ENCODE measurements around the gene LGR5. TPM values are rescaled to one million over a fixed set of nuclear protein-coding genes. Genes with fewer than 3 reads are reported as not detected.
A peak's percentile ranks its signal among the peaks of the same experiment; 100 is the strongest.
"Not testable (repeated sequence)": the region's sequence is repeated elsewhere in the genome, so short reads cannot be mapped to it uniquely, and the experiment has no call there.

Gene LGR5
- polyA plus RNA-seq, 1 donor (not counting 4 experiments of a cell fraction or from before 2014, with no cell fraction given): 0.05 TPM

- no peak overlapping the region for H3K4me3 ChIP-seq (ENCODE audit: control insufficient read depth in 2 of 3, extremely low read depth in 1 of 3, insufficient read depth in 2 of 3, low read depth in 1 of 3, low read length in 3 of 3)
- dilution Hi-C loops (cut with MboI; ENCODE audit: extremely low pct_ligation_motif_present, low sequenced_read_pairs): no loop called here
- no peak for FAIRE-seq
- no peaks in the 10 kb centered on the region for H3K9me3 ChIP-seq (ENCODE audit: control insufficient read depth, low read depth, low read length)
- no peak for DNase-seq (ENCODE audit: low read depth, low spot score)
- no peak overlapping the region for H3K9ac ChIP-seq (ENCODE audit: control insufficient read depth, extremely low read depth, insufficient read depth, low read length)
- H3K27me3 ChIP-seq (ENCODE audit: control insufficient read depth, extremely low read depth, insufficient read depth, low read length): no peaks in the 10 kb centered on the region
- no peaks in the 10 kb centered on the region for H4K20me1 ChIP-seq (ENCODE audit: control insufficient read depth, extremely low read depth, insufficient read depth, low read length)
- H3K27ac ChIP-seq (ENCODE audit: control insufficient read depth, insufficient read depth, low read length): no peak overlapping the region
- H2AFZ ChIP-seq (ENCODE audit: control insufficient read depth, low read length): no peak overlapping the region
- no peak overlapping the region for H3K4me2 ChIP-seq (ENCODE audit: control insufficient read depth, extremely low read depth, insufficient read depth, low read depth, low read length)
- no peaks in the 10 kb centered on the region for H3K36me3 ChIP-seq (ENCODE audit: control insufficient read depth in 2 of 2, extremely low read depth in 1 of 2, insufficient read depth in 2 of 2, low read length in 2 of 2)
- H3K4me1 ChIP-seq (ENCODE audit: control insufficient read depth, extremely low read depth, insufficient read depth, low read length): peaks cover 9% of the 10 kb centered on the region
- H3K9me1 ChIP-seq (ENCODE audit: control insufficient read depth, extremely low read depth, insufficient read depth, low read length): no peaks in the 10 kb centered on the region
- TF ChIP-seq EZH2 (IDR thresholded peaks at IDR 0.05; ENCODE audit: low read length): no peak
- TF ChIP-seq CTCF (optimal IDR thresholded peaks at IDR 0.05 in 1 of 3, IDR thresholded peaks at IDR 0.05 in 1 of 3, conservative IDR thresholded peaks at IDR 0.05 in 1 of 3; ENCODE audit: extremely low read depth in 1 of 3, insufficient read depth in 2 of 3, low read length in 3 of 3): no peak
- no peaks in the 10 kb centered on the region for H3K79me2 ChIP-seq (ENCODE audit: control insufficient read depth, insufficient read depth, low read length)
Observed at GRCh38 chr12:71555191-71555590, 115.6 kb downstream of the LGR5 start.

- H4K20me1 ChIP-seq (ENCODE audit: control insufficient read depth, extremely low read depth, insufficient read depth, low read length); H3K9ac ChIP-seq (ENCODE audit: control insufficient read depth, extremely low read depth, insufficient read depth, low read length); H3K4me3 ChIP-seq (ENCODE audit: control insufficient read depth in 2 of 3, extremely low read depth in 1 of 3, insufficient read depth in 2 of 3, low read depth in 1 of 3, low read length in 3 of 3); H3K9me1 ChIP-seq (ENCODE audit: control insufficient read depth, extremely low read depth, insufficient read depth, low read length); dilution Hi-C loops (cut with MboI; ENCODE audit: extremely low pct_ligation_motif_present, low sequenced_read_pairs); FAIRE-seq; H3K9me3 ChIP-seq (ENCODE audit: control insufficient read depth, low read depth, low read length); H3K79me2 ChIP-seq (ENCODE audit: control insufficient read depth, insufficient read depth, low read length); DNase-seq (ENCODE audit: low read depth, low spot score); H3K4me2 ChIP-seq (ENCODE audit: control insufficient read depth, extremely low read depth, insufficient read depth, low read depth, low read length); H3K27me3 ChIP-seq (ENCODE audit: control insufficient read depth, extremely low read depth, insufficient read depth, low read length); H3K27ac ChIP-seq (ENCODE audit: control insufficient read depth, insufficient read depth, low read length); H3K36me3 ChIP-seq (ENCODE audit: control insufficient read depth in 2 of 2, extremely low read depth in 1 of 2, insufficient read depth in 2 of 2, low read length in 2 of 2); H3K4me1 ChIP-seq (ENCODE audit: control insufficient read depth, extremely low read depth, insufficient read depth, low read length); H2AFZ ChIP-seq (ENCODE audit: control insufficient read depth, low read length): not testable (repeated sequence)
Observed at GRCh38 chr12:71555789-71556188, 116.2 kb downstream of the LGR5 start.

GRCh38 chr12:71556448-71556847 lies 116.8 kb downstream of the LGR5 start:
- Histone ChIP-seq H3K9me1 (ENCODE audit: control insufficient read depth, extremely low read depth, insufficient read depth, low read length) (no peaks in the 10 kb centered on the region), H3K79me2 (ENCODE audit: control insufficient read depth, insufficient read depth, low read length) (no peaks in the 10 kb centered on the region), H3K27me3 (ENCODE audit: control insufficient read depth, extremely low read depth, insufficient read depth, low read length) (no peaks in the 10 kb centered on the region), H3K4me3 (ENCODE audit: control insufficient read depth in 2 of 3, extremely low read depth in 1 of 3, insufficient read depth in 2 of 3, low read depth in 1 of 3, low read length in 3 of 3) (no peak overlapping the region), H2AFZ (ENCODE audit: control insufficient read depth, low read length) (no peak overlapping the region), H3K27ac (ENCODE audit: control insufficient read depth, insufficient read depth, low read length) (no peak overlapping the region), H4K20me1 (ENCODE audit: control insufficient read depth, extremely low read depth, insufficient read depth, low read length) (no peaks in the 10 kb centered on the region), H3K4me1 (ENCODE audit: control insufficient read depth, extremely low read depth, insufficient read depth, low read length) (peaks cover 9% of the 10 kb centered on the region), H3K4me2 (ENCODE audit: control insufficient read depth, extremely low read depth, insufficient read depth, low read depth, low read length) (no peak overlapping the region), H3K36me3 (ENCODE audit: control insufficient read depth in 2 of 2, extremely low read depth in 1 of 2, insufficient read depth in 2 of 2, low read length in 2 of 2) (no peaks in the 10 kb centered on the region), H3K9me3 (ENCODE audit: control insufficient read depth, low read depth, low read length) (no peaks in the 10 kb centered on the region), H3K9ac (ENCODE audit: control insufficient read depth, extremely low read depth, insufficient read depth, low read length) (no peak overlapping the region)
- dilution Hi-C loops (cut with MboI; ENCODE audit: extremely low pct_ligation_motif_present, low sequenced_read_pairs): no loop called here
- TF ChIP-seq EZH2 (IDR thresholded peaks at IDR 0.05; ENCODE audit: low read length) (no peak), CTCF (optimal IDR thresholded peaks at IDR 0.05 in 1 of 3, IDR thresholded peaks at IDR 0.05 in 1 of 3, conservative IDR thresholded peaks at IDR 0.05 in 1 of 3; ENCODE audit: extremely low read depth in 1 of 3, insufficient read depth in 2 of 3, low read length in 3 of 3) (no peak)
- DNase-seq (ENCODE audit: low read depth, low spot score): no peak
- FAIRE-seq: peak; percentile 9
